ENCODE data around the gene KDM8.

- TF ChIP-seq CTCF (IDR thresholded peaks at IDR 0.05) = no peak
- no peak for TF ChIP-seq POLR2AphosphoS5 (IDR thresholded peaks at IDR 0.05)
- no peak for TF ChIP-seq EP300 (IDR thresholded peaks at IDR 0.05)
Observed at GRCh38 chr16:27238591-27238990, 35.3 kb downstream of the KDM8 start.

Measured in gastroesophageal sphincter (tissue), 3 donors.